DND-41 (cell line): ENCODE data around the gene PIK3R4.
A peak's percentile ranks its signal among the peaks of the same experiment; 100 is the strongest.

ENCODE experiments used
- ATAC-seq: fragments of 200-7000 bp; cut with Tn5 transposase; 3 replicates; pipeline ENCODE4 v1.9.1; 2021; ENCODE audit warnings: low read depth; ENCODE audit not compliant: insufficient read depth
- DNase-seq: peaks from one replicate; pipeline ENCODE4 v3.0.0-alpha.2; 2020
- H2AFZ ChIP-seq: 2 replicates; pipeline ENCODE4 v1.6.0; 2012; ENCODE audit warnings: low read depth, low read length
- H3K27ac ChIP-seq: 2 replicates; pipeline ENCODE4 v1.5.1; 2012; ENCODE audit warnings: low read length, inconsistent platforms
- H3K27me3 ChIP-seq: fragments of 200-600 bp; sonication (generic); 2 replicates; pipeline ENCODE4 v1.6.0; 2012; ENCODE audit warnings: low read length, mild to moderate bottlenecking, inconsistent platforms; ENCODE audit not compliant: insufficient read depth, poor library complexity
- H3K36me3 ChIP-seq: 2 replicates; pipeline ENCODE4 v1.5.1; 2012; ENCODE audit warnings: low read length, inconsistent platforms; ENCODE audit not compliant: insufficient read depth
- H3K4me1 ChIP-seq: 2 replicates; pipeline ENCODE4 v1.5.1; 2012; ENCODE audit warnings: mild to moderate bottlenecking, low read length; ENCODE audit not compliant: insufficient read depth
- H3K4me2 ChIP-seq: 2 replicates; pipeline ENCODE4 v1.6.0; 2012; ENCODE audit warnings: mild to moderate bottlenecking, moderate library complexity, low read length, inconsistent platforms; ENCODE audit not compliant: insufficient read depth
- H3K4me3 ChIP-seq, 2 experiments: fragments of 200-600 bp in 1 of 2; shearing (Covaris generic) in 1 of 2; 2 replicates each; pipeline ENCODE4 v1.5.1; 2012 to 2016; ENCODE audit warnings: inconsistent platforms in 2 of 2, low read length in 2 of 2, mild to moderate bottlenecking in 2 of 2, low read depth in 1 of 2, moderate library complexity in 1 of 2
- H3K79me2 ChIP-seq: 2 replicates; pipeline ENCODE4 v1.6.0; 2012; ENCODE audit warnings: low read length, inconsistent platforms; ENCODE audit not compliant: insufficient read depth
- H3K9ac ChIP-seq: 2 replicates; pipeline ENCODE4 v1.6.0; 2012; ENCODE audit warnings: low read depth, mild to moderate bottlenecking, inconsistent platforms, low read length, moderate library complexity
- H3K9me3 ChIP-seq: 2 replicates; pipeline ENCODE4 v1.5.1; 2012; ENCODE audit warnings: low read length, moderate library complexity, mild to moderate bottlenecking, inconsistent platforms; ENCODE audit not compliant: insufficient read depth, severe bottlenecking
- H4K20me1 ChIP-seq: 2 replicates; pipeline ENCODE4 v1.6.0; 2012; ENCODE audit warnings: low read length; ENCODE audit not compliant: insufficient read depth
- CTCF ChIP-seq: IDR thresholded peaks from 2 replicates; pipeline ENCODE4 v1.5.1; 2012; ENCODE audit warnings: borderline replicate concordance, low read length, moderate library complexity, mild to moderate bottlenecking; ENCODE audit not compliant: poor library complexity, severe bottlenecking; ENCODE audit errors: extremely low read depth
- EZH2 ChIP-seq: IDR thresholded peaks from 3 replicates; pipeline ENCODE4 v1.6.1; 2012; ENCODE audit warnings: borderline replicate concordance, low read depth, mild to moderate bottlenecking, moderate library complexity, low read length, inconsistent platforms; ENCODE audit not compliant: severe bottlenecking

PIK3R4 gene

DNA sequence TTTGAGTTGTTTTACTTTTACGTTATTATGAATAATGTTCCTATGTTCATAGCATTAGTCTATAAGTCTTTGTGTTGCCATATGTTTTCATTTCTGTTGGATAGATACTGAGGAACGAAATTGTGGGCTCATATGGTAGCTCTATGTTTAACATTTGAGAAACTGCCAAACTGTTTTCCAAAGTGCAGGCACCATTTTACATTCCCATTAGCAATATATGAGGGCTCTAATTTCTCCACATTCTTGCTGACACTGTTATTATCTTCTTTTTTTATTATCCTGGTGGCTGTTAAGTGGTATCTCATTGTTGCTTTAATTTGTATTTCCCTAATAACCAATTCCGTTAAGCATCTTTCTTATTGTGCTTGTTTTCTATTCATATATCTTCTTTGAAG is 1.8 kb upstream of the PIK3R4 start:
- no peaks in the 10 kb centered on the region for H4K20me1 ChIP-seq
- peaks cover 13% of the 10 kb centered on the region for H3K36me3 ChIP-seq
- no peak for TF ChIP-seq CTCF
- no peak for TF ChIP-seq EZH2
- no peak for ATAC-seq
- peaks cover 31% of the 10 kb centered on the region for H3K79me2 ChIP-seq
- H3K4me1 ChIP-seq: peaks cover 46% of the 10 kb centered on the region
- peak overlapping the region in 1 of 2 experiments; percentile 52; a peak in 1 of 4 replicates for H3K4me3 ChIP-seq
- no peak for DNase-seq
- H3K27ac ChIP-seq: no peak overlapping the region
- H3K9me3 ChIP-seq: no peaks in the 10 kb centered on the region
- peak overlapping the region; percentile 62 for H3K4me2 ChIP-seq
- H3K27me3 ChIP-seq: no peaks in the 10 kb centered on the region
- peak overlapping the region; percentile 69; the same call in 1 of the 2 replicates for H2AFZ ChIP-seq
- no peak overlapping the region; the same call in 1 of the 2 replicates for H3K9ac ChIP-seq

DNA sequence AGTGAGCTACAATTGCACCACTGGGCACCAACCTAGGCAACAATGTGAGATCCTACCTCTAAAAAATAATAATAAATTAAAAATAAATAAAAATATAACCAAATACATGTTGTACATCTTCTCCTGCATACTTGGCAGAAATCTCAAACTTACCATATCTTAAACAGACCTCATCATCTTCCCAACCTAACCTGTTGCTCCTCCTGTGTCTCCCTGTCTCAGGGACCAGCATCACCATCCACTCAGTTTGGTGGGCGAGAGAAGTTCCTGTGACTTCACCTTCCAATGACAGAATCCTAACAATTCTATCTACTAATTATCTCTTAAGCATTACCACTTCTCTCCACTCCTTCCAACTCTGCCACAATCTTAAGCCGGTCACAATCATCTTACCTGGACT is 3.3 kb downstream of the PIK3R4 start:
- Histone ChIP-seq H3K36me3 (peaks cover 30% of the 10 kb centered on the region), H3K4me2 (peak overlapping the region; percentile 81), H3K4me1 (peaks cover 66% of the 10 kb centered on the region), H3K79me2 (peaks cover 77% of the 10 kb centered on the region), H3K27ac (no peak overlapping the region), H2AFZ (no peak overlapping the region), H3K9me3 (no peaks in the 10 kb centered on the region), H3K4me3 (peak overlapping the region in 1 of 2 experiments; percentile 9; a peak in 1 of 4 replicates), H3K9ac (no peak overlapping the region), H3K27me3 (no peaks in the 10 kb centered on the region), H4K20me1 (peaks cover 3% of the 10 kb centered on the region; the same call in 1 of the 2 replicates)
- ATAC-seq (no peak), DNase-seq (no peak)
- TF ChIP-seq CTCF (no peak), EZH2 (no peak)

GRCh38 chr3:130741946-130742610 is 4.6 kb downstream of the PIK3R4 start:
- ATAC-seq (no peak), DNase-seq (no peak)
- H3K36me3 ChIP-seq: peaks cover 31% of the 10 kb centered on the region
- no peak overlapping the region for H3K9ac ChIP-seq
- no peak overlapping the region for H3K27ac ChIP-seq
- H3K4me1 ChIP-seq: peaks cover 57% of the 10 kb centered on the region
- peaks cover 3% of the 10 kb centered on the region for H4K20me1 ChIP-seq
- H3K4me3 ChIP-seq: no peak overlapping the region
- H3K79me2 ChIP-seq: peaks cover 89% of the 10 kb centered on the region
- TF ChIP-seq EZH2: no peak
- TF ChIP-seq CTCF: no peak
- peak overlapping the region; percentile 47 for H3K4me2 ChIP-seq
- H3K9me3 ChIP-seq: no peaks in the 10 kb centered on the region
- H3K27me3 ChIP-seq: no peaks in the 10 kb centered on the region
- no peak overlapping the region for H2AFZ ChIP-seq

GRCh38 chr3:130739848-130740247 is 6.8 kb downstream of the PIK3R4 start:
- Histone ChIP-seq H3K4me3 (no peak overlapping the region), H3K9ac (no peak overlapping the region), H2AFZ (no peak overlapping the region), H3K27me3 (no peaks in the 10 kb centered on the region), H3K4me1 (peaks cover 39% of the 10 kb centered on the region), H3K79me2 (peaks cover 77% of the 10 kb centered on the region), H3K36me3 (peaks cover 47% of the 10 kb centered on the region), H3K9me3 (no peaks in the 10 kb centered on the region), H4K20me1 (peaks cover 10% of the 10 kb centered on the region), H3K27ac (no peak overlapping the region), H3K4me2 (no peak overlapping the region)
- TF ChIP-seq EZH2 (no peak), CTCF (no peak)
- ATAC-seq: no peak
- no peak for DNase-seq
